Spleen (tissue), 7 donors: ENCODE data around the gene ZFC3H1.

Experiments
- POLR2A ChIP-seq, 3 donors: fragments of 450-650 bp; IDR thresholded peaks; one replicate each; pipeline ENCODE4 v1.5.1; 2017; ENCODE audit warnings: antibody characterized with exemption in 3 of 3, mild to moderate bottlenecking in 1 of 3
- POLR2AphosphoS5 ChIP-seq, 3 donors: sonication (generic); formaldehyde crosslinking; IDR thresholded peaks; one replicate each; pipeline ENCODE4 v1.5.1; 2017; ENCODE audit warnings: antibody characterized with exemption in 3 of 3
- TF ChIP-seq, protein P1 (sequence below), 11 experiments: fragments of 200-600 bp in 7 of 11; fragments of 450-650 bp in 4 of 11; sonication (generic) in 4 of 11; IDR thresholded peaks in 8 of 11; conservative IDR thresholded peaks in 3 of 11; 1 replicate in 7 of 11; 2 replicates in 4 of 11; pipeline versions ENCODE4 v1.4.0 to v1.8.0; 2016 to 2021; ENCODE audit warnings: antibody characterized with exemption in 11 of 11, inconsistent platforms in 4 of 11, mild to moderate bottlenecking in 1 of 11
- donor health status: DM: no; HTN: no; CAD: no; lungs with moderate emphysema.
- donor health status: DM: no; HTN: no; CAD: no.
- donor health status: DM: no; HTN: no; CAD: no.

DNA sequence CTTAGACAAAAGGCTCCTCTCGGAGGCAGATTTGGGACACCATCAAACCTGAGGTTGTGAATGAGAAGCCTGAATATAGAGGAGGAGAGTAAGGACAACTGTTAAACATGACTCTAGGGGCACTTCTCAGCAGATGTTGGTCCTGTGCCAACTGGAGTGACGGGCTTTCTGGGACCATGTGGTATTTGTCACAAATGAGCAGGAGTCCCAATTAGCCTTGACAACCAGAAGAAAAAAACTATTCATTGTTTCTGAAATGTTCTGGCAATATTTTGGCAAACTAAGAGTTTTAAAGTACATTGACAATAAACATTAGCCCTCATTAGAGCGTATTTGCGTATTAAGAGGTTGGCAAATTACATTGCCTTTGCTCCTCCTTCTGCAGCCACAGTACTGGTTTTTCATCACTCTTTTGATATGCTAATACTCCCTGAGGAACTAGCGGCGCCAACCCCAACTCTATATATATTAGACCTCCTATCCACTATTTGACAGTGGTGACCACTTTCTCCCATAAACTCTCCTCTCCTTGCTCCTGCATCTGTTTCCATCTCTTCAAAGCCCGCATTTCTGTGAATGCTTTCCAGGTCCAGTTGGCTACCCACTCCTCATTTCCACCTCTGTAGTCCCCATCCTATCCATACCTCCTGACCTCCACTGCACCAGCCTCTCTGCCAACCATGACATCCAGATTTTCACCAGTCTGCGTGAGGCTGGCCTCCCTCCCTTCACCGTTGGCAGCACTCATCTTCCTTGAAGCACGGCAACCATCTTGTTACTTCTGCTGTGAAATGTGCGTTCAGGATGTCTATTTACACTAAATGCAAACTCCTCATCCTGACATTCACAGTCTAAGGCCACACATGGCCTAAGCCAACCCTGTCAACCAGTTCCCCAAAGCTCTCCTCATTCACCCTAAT, 100.7 kb downstream of the ZFC3H1 start:
- TF ChIP-seq, protein P1, sequence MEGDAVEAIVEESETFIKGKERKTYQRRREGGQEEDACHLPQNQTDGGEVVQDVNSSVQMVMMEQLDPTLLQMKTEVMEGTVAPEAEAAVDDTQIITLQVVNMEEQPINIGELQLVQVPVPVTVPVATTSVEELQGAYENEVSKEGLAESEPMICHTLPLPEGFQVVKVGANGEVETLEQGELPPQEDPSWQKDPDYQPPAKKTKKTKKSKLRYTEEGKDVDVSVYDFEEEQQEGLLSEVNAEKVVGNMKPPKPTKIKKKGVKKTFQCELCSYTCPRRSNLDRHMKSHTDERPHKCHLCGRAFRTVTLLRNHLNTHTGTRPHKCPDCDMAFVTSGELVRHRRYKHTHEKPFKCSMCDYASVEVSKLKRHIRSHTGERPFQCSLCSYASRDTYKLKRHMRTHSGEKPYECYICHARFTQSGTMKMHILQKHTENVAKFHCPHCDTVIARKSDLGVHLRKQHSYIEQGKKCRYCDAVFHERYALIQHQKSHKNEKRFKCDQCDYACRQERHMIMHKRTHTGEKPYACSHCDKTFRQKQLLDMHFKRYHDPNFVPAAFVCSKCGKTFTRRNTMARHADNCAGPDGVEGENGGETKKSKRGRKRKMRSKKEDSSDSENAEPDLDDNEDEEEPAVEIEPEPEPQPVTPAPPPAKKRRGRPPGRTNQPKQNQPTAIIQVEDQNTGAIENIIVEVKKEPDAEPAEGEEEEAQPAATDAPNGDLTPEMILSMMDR (IDR thresholded peaks at IDR 0.05 in 8 of 11, conservative IDR thresholded peaks at IDR 0.05 in 3 of 11), result no peak
- TF ChIP-seq POLR2A (IDR thresholded peaks at IDR 0.05) (no peak), POLR2AphosphoS5 (IDR thresholded peaks at IDR 0.05) (no peak)
